ENCODE measurements around the gene ATXN7L3.
"Not testable (repeated sequence)": the region's sequence is repeated elsewhere in the genome, so short reads cannot be mapped to it uniquely, and the experiment has no call there.

Gene ATXN7L3

GRCh38 chr17:44177640-44178039, 22.0 kb downstream of the ATXN7L3 start:
- no peak for DNase-seq

GRCh38 chr17:44176671-44177501, 22.8 kb downstream of the ATXN7L3 start:
- DNase-seq: no peak

- DNase-seq: no peak
Observed at GRCh38 chr17:44176257-44176656, 23.4 kb downstream of the ATXN7L3 start.

GRCh38 chr17:44174427-44174826, 25.3 kb downstream of the ATXN7L3 start:
- no peak for DNase-seq

- DNase-seq: no peak
Observed at GRCh38 chr17:44171931-44172455, 27.7 kb downstream of the ATXN7L3 start.

- DNase-seq: peak in 3 of 58 donors; percentile 2 to 8 (median 2)
Observed at GRCh38 chr17:44170499-44171201, 29.0 kb downstream of the ATXN7L3 start, which contains the start of gene ASB16. ASB16 (plus strand) TSS chr17:44170704; CDS start chr17:44170790, 86 bp downstream.

GRCh38 chr17:44170135-44170498, 29.6 kb downstream of the ATXN7L3 start:
- DNase-seq: no peak

- no peak for DNase-seq
Observed at GRCh38 chr17:44167181-44167861, 32.4 kb downstream of the ATXN7L3 start.

GRCh38 chr17:44164476-44164875, 35.2 kb downstream of the ATXN7L3 start:
- DNase-seq: no peak

GRCh38 chr17:44159519-44160210, 40.0 kb downstream of the ATXN7L3 start:
- DNase-seq: no peak

- no peak for DNase-seq
Observed at GRCh38 chr17:44155488-44155887, 44.2 kb downstream of the ATXN7L3 start.

GRCh38 chr17:44152875-44153274, 46.8 kb downstream of the ATXN7L3 start:
- no peak for DNase-seq

GRCh38 chr17:44149750-44150329, 49.8 kb downstream of the ATXN7L3 start:
- no peak for DNase-seq

- DNase-seq: not testable (repeated sequence)
Observed at GRCh38 chr17:44149066-44149465, 50.6 kb downstream of the ATXN7L3 start.

- DNase-seq: no peak
Observed at GRCh38 chr17:44147812-44148211, 51.9 kb downstream of the ATXN7L3 start.

GRCh38 chr17:44146375-44147346, 53.0 kb downstream of the ATXN7L3 start:
- no peak for DNase-seq

- no peak for DNase-seq
Observed at GRCh38 chr17:44144966-44145739, 54.5 kb downstream of the ATXN7L3 start.

- not testable (repeated sequence) for DNase-seq
Observed at GRCh38 chr17:44143921-44144320, 55.8 kb downstream of the ATXN7L3 start.
